NCI-H345 treated with DMSO at 0.1 percent for 48 hours (cell line): ENCODE results near the gene SLC38A3.

ENCODE experiments used
- DNase-seq: peaks from one replicate; lab custom pipeline; 2025; ENCODE audit not compliant: unreplicated experiment; lab: John Stamatoyannopoulos, UW

Gene SLC38A3

DNA sequence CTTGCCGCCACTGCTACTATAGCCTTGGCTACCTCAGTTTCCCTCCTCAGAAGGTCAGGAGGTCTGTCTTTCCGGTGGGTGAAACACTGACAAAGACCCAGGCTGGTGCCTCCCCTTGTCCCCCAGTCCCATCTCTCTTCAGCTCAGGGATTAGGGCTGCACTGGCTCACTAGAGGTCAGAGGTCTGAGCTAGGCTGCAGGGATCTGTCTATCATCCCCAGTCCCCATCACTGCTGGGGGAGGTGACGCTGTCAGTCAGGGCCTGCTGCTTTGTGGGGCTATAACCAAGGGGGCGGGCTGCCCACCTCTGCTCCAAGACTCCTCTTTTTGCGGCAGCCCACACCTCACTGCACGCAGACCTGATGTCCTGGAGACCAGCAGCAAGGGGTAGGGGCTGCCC is 36.3 kb upstream of the SLC38A3 start:
- DNase-seq, result no peak

DNA sequence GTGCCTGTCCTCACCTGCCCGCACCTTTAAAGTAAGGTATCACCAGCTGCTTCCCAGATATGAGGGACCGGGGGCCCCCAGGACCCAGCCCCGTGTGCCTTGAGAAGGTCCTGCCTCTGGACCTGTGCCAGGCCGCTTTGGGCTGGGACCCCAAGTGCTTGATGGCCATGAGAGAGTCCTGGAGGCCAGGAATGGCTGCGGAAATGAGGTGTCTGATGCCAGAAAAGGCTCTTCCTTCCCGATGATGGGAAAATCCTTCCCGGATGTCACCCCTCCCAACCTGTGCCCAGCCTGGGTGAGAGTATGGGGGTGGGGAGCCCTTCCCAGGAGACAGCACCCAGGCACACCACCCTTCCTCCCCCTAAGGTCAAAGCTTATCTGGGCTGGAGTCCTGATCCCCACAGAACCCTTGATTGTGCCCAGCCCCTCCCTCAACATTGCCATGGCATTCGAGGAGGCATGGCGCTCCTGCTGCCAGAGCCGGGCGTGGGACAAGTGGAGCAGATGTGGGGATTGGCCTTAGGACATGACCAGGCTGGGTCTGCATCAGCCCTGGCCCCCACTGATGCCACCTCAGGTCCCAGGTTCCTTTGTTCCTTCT is 35.7 kb upstream of the SLC38A3 start:
- DNase-seq, result no peak

DNA sequence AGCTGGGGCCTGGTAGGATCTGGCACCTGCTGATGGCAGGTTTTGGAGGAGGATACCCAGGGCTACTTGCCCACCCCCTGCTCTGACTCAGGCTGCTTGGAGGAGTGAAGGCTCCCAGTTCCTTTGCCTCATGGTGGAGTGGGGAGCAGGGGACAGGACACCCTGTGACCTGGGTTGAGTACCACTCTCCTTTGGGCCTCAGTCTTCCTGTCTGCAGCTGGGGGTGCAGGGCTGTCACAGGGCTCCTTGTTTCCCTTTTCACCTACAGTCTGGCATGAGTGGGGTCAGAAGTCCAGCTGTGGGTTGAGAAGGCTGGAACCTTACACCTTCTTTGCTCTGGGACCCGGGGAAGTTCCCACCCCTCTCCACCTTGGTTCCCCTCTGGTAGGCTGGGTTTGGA is 35.2 kb upstream of the SLC38A3 start:
- DNase-seq, result no peak

DNA sequence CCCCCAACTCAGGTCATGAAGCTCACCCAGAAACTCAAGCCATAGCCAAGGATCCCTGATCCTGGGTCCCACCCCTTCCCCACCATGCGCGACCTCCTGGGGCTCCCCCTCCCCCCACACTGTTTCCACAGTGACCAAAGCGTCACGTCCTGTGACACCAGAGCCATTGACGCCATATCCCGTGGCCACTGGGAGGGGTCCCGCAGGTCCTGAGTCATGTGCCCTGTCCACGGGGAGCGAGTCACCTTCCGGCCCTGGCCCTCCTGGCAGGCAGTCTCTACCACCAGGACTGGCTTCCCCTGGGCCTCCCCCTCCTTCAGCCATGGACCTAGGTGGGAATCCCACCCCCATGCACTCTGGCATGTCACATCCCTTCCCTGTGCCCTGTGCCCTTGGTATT is 34.4 kb upstream of the SLC38A3 start:
- DNase-seq, result no peak

DNA sequence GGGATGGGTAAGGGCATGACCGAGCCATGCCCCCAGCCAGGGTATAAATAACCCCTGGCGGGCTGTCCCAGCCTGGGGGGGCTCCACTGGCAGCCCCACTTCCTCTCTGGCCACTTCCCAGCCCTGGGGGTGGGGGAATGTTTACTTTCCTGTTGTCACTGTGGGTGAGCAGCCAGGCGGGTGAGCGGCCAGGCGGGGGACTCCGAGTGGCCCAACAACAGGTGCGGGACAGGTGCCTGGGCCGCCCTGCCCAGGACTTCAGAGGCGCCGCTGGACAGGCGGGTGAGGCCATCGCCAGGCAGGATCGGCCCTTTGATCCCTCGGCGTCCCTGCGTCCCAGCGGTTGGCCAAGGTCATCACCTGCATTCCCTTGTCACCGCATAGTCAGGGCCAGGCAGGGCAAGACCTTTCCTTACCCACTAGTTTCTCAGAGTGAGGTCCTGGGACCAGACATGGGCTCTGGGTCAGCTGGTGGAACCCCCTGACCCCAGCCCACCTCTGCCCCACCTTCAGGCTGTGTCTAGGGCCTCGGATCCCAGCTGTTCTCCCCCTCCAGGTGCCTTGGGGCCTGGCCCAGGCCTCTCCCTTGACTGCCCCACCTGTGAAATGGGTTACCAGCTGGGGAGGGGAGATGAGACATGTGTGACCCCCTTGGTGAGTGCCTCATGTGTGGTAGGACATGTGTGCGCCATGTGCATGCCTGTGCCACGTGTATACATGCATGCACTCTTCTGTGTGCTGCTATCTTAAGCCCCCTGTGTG is 33.4 kb upstream of the SLC38A3 start:
- no peak for DNase-seq

DNA sequence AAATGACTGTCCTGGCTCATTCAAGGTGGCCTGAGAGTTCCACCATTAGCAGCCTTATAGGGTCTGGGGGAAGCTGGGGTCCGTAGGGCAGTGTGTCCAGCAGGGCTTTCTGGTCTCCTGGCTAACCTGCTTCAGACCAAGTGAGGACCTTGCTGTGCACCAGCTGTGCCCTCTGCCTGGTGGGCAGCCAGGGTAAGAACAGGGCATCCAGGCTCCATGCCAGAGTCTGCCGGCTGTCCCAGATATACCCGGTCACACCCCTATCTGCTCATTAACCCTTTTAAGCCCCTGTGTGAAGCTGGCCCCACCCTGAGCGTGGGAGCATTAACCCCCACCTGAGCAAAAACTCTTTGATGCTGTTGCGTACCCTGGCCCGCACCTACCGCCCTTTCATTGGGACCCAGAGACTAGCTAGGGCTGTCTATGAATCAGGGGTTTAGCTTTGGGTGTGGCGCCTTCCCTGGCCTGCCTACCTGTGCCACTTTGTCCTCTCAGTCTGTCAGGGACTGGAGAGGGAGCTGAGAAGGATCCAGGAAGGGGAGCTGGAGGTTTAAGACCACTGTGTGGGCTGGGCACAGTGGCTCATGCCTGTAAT is 32.3 kb upstream of the SLC38A3 start:
- DNase-seq, result no peak

DNA sequence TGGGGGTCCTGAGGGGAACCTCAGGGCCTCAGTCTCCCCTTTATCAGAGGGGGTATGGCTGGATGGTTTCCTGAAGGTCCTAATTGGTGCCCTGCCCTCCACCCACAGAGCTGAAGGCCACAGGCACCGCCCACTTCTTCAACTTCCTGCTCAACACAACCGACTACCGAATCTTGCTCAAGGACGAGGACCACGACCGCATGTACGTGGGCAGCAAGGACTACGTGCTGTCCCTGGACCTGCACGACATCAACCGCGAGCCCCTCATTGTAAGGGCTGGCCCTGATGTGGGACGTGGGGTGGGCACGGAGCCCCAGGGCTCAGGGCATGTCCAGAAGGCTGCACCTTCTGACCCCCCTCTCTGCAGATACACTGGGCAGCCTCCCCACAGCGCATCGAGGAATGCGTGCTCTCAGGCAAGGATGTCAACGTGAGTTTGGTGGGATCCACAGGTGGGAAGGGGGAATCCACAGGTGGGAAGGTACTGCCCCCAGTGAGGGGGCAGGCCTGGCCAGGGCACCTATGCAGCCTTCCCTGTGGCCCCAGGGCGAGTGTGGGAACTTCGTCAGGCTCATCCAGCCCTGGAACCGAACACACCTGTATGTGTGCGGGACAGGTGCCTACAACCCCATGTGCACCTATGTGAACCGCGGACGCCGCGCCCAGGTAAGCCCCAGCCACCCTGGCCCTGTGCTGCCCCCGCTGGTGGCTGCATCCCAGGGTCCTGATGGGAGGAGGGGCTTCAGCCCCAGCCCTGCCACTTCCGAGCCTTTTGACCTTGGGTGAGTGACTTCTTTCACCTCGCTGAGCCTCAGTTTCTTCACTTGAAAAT is 31.2 kb upstream of the SLC38A3 start:
- no peak for DNase-seq

DNA sequence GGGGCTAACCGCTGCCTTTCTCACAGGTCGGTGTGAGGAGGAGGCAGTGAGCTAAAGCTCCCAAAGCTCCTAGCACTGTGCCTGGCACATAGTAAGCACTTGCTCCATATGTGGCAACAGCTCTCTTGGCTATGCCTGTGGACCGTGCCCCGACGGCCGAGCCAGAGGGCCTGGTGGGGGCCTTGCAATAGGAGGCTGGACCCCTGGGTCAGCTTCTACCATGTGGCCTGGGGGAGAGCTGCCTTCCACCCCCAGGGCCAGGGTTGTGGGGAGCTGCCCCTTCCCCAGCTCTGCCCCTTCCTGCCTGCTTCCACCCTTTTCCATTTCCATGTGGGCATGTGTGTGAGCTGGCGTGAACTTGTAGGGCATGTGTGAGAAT is 30.6 kb upstream of the SLC38A3 start:
- DNase-seq, result no peak

DNA sequence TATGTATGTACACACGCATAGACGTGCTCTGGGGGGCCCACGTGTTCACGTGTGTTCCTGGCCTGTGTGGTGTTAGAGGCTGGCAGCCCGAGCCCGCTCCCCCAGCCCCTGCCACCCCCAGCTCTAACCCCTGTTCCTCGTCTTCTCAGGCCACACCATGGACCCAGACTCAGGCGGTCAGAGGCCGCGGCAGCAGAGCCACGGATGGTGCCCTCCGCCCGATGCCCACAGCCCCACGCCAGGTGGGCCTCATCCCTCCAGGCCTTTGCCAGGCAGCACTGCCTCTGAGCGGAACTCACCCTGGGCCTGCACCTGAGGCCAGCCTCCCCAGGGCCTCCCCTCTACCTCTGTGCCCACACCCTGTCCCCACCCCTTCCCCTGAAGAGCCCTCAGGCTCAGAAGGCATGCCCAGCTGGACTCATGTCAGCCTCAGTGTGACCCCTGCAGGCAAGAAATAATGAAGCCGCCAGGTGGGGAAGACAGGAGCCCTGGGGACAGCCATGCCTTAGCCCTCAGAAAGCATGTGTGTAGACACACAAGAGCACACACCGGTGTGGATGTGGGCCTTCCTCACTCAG is 30.0 kb upstream of the SLC38A3 start:
- no peak for DNase-seq

DNA sequence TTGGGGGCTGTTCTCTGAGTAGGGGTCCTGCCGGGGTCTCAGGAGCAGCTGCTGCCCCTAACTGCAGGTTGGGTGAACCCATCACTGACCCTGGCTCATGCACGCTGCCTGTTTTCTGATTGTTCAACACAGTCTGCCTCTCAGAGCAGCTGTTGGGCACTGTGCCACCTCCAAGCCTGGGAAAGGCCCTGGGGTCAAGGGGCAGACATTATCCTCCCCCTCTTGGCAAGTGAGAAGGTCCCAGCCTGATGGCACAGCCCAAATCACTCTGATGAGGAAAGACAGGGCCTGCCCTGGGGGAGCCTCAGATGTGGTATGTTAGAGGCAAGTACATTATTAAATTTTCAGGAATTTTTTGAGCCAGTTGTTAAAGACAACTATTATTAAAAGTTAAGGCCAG is 27.7 kb upstream of the SLC38A3 start:
- no peak for DNase-seq

DNA sequence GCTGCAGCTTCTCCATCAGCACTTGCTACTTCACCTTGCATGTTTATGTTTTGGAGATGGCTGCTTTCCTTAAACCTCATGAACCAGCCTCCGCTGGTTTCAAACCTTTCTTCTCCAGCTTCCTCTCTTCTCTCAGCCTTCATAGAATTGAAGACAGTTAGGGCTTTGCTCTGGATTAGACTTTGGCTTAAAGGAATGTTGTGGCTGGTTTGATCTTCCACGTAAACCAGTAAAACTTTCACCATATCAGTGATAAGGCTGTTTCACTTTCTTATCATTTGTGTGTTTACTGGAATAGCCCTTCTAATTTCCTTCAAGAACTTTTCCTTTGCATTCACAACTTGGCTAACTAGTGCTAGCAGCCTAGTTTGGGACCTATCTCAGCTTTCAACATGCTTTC is 25.4 kb upstream of the SLC38A3 start:
- DNase-seq, result no peak

DNA sequence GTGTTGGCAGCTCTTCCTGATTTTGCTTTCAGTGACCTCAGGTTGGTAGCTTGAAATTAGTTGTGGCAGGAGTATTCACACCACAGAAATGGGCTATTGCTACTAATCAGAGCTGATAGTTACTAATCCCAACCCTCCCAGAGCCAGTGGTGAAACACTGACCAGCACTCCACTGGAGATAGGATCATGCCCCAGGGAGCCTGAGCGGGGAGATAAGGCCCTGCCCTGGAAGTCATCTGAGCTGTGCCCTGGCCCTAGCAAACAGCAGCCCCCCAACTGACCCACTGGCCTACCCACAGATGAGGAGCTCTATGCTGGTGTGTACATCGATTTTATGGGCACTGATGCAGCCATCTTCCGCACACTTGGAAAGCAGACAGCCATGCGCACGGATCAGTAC is 23.1 kb upstream of the SLC38A3 start:
- DNase-seq, result no peak

DNA sequence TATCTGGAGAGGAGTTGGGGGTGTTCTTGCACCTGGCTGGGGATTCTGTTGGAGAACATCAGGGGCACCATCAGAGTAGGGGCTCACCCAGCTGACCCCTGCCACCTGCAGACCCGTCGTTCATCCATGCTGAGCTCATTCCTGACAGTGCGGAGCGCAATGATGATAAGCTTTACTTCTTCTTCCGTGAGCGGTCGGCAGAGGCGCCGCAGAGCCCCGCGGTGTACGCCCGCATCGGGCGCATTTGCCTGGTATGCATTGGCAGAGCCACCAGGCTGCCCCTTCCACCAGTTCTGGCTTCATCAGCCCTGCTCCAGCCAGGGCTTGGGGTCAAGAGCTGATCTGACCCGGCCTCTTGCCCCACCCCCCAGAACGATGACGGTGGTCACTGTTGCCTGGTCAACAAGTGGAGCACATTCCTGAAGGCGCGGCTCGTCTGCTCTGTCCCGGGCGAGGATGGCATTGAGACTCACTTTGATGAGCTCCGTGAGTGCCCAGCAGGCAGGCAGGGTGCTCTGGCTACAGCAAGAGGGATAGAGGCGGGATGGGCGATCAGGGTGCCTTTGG is 22.5 kb upstream of the SLC38A3 start:
- no peak for DNase-seq

DNA sequence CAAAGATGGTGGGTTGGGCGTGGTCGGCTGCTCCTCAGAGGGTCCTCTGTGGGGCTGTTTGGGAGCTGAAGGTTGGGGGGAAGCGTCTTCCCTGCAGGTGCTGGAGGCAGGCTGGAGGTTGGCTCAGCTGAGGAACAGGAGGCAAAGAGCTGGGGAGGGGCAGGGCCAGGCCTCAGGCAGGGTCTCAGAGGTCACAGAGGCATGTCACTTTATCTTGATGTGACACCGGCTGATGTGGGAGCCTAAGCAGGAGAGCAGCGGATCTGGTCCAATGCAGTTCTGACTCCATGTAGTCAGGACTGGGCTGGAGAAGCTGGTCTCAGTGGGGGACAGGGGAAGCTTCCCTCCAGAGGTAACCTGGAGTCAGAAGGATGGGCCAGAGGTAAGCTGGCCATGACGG is 21.3 kb upstream of the SLC38A3 start:
- no peak for DNase-seq

DNA sequence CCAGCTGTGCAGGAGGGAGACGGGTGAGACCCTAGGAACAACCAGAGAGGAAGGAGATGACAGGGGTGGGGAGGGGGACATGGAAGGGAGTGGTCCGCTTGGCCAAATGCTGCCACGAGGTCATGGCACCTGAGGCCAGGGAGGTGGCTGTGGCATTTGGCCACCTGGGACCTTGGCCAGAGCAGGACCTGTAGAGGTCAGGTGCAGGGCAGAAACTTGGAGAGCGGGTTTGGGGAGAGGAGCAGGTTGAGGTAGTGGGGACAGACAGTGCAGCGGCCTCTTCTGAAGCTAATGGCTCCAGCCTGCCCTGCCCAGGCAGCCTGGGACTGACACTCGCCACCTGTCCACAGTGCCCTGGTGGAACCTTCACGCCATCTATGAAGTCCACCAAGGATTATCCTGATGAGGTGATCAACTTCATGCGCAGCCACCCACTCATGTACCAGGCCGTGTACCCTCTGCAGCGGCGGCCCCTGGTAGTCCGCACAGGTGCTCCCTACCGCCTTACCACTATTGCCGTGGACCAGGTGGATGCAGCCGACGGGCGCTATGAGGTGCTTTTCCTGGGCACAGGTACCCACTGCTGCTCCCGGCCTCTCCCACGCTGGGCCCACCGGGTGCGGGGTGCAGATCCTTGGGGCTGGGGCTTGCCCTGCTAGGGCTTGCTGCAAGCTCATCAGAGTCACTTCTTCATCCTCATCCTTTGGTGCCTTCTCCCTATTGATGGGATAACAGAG is 20.7 kb upstream of the SLC38A3 start:
- DNase-seq, result no peak

DNA sequence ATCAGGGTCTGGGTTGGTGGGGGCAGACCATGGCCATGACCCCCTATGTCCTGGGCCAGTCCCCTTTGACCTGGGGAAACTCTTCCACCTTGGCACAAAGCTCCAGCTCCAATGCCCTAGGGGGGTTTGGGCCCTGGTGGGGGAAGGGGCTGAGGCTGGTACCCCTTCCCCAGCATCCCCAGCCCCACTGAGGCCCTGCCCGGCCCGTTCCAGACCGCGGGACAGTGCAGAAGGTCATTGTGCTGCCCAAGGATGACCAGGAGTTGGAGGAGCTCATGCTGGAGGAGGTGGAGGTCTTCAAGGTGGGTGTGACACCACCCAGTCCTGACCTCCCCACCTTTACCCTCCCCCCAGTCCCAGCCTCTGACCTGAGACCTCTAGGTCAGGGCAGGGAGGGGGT is 19.8 kb upstream of the SLC38A3 start:
- DNase-seq, result no peak

DNA sequence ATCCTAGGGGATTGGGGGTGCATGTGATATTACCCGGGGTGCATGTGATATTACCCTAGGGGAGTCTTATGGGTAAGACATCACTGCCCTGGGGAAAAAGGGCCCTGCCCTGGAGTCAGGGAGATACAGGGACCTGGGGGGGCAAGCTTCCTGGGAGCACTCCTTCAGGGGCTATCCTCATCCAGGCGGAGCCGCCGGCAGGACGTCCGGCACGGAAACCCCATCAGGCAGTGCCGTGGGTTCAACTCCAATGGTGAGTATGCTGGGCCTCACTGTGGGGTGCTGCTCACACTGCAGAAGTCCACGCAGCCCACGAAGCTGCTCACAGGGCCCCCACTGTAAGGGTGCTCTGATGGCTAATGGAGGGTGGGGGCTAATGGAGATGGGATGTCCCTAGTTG is 19.0 kb upstream of the SLC38A3 start:
- no peak for DNase-seq

DNA sequence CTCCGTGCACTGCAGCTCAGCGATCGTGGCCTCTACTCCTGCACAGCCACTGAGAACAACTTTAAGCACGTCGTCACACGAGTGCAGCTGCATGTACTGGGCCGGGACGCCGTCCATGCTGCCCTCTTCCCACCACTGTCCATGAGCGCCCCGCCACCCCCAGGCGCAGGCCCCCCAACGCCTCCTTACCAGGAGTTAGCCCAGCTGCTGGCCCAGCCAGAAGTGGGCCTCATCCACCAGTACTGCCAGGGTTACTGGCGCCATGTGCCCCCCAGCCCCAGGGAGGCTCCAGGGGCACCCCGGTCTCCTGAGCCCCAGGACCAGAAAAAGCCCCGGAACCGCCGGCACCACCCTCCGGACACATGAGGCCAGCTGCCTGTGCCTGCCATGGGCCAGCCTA is 17.3 kb upstream of the SLC38A3 start:
- DNase-seq, result no peak

DNA sequence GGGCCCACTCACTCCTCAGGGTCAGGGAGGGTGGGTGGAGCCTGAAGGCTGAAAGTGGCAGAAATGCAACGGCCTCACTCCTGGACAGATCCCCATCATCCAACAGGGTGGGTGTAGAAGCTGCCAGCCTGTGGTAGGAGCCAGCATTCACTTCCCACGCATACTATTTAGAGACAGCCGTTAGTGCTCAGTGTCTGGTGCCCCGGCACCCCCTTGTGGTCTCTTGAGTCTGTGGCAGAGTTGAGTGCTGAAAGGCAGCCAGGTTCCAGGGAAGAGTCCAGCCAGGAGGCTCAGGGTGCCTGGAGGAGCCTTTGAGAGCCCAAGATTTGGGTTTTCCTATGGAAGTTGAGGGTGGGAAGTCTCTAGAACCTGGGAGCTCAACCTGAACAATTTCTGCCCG is 15.8 kb upstream of the SLC38A3 start:
- DNase-seq, result peak; percentile 20

DNA sequence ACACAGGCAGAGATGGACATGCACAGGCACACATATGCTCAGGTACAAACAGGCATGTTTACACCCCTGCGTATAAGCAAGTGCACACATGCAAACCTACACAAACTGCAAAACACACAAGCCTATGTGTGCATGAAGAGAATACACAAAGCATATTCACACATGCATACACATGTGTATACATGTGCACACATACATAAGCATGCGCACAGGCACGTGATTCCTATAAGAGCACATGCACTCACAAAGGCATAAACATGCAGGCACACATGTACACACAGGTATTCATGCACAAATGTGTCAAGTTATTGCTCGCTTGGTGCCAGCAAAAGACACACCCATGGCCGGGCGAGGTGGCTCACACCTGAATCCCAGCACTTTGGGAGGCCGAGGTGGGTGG is 15.1 kb upstream of the SLC38A3 start:
- no peak for DNase-seq
